HG02759 (cell line): ENCODE measurements around the gene CBX4.

ENCODE experiments used
- ATAC-seq: cut with Tn5 transposase; IDR thresholded peaks from one replicate; pipeline ENCODE4 v1.9.1; 2021; ENCODE audit warnings: mild to moderate bottlenecking, moderate library complexity; ENCODE audit not compliant: unreplicated experiment

The CBX4 gene

GRCh38 chr17:79791735-79792161 lies 47.5 kb downstream of the CBX4 start:
- ATAC-seq: no peak

- ATAC-seq: no peak
These were observed 48.2 kb downstream of the CBX4 start for GRCh38 chr17:79790805-79791734.

GRCh38 chr17:79789943-79790804 lies 49.1 kb downstream of the CBX4 start:
- ATAC-seq: no peak

- no peak for ATAC-seq
These were observed 50.0 kb downstream of the CBX4 start for GRCh38 chr17:79788989-79789942.

- no peak for ATAC-seq
These were observed 50.8 kb downstream of the CBX4 start for GRCh38 chr17:79788455-79788854.

GRCh38 chr17:79786930-79787643 lies 52.2 kb downstream of the CBX4 start:
- no peak for ATAC-seq

GRCh38 chr17:79785900-79786810 lies 53.1 kb downstream of the CBX4 start:
- no peak for ATAC-seq

GRCh38 chr17:79785017-79785899 lies 54.0 kb downstream of the CBX4 start:
- no peak for ATAC-seq

GRCh38 chr17:79784353-79785016 lies 54.8 kb downstream of the CBX4 start:
- ATAC-seq: no peak

GRCh38 chr17:79783891-79784290 lies 55.3 kb downstream of the CBX4 start:
- ATAC-seq: no peak
